Measurements from ENCODE around the gene MYO9B.

MYO9B gene

DNA sequence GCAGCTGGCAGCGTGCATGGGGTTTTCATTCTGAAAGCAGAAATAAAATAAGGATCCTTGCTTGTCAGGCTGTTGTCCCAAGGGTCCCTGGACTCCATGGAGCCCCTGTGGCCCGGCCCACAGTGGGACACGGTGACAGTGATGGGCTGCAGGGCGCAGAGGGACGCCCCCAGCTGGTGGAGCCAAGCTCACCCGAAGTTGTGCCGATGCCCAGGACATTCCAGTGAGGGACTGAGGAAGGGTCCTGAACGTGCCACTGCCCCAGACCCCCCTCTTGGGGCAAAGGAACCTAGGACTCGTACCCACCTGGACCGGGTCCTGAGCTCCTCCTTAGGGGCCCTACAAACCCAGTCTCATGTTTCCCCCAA lies 35.0 kb downstream of the MYO9B start:
- Histone ChIP-seq H3K4me3 (ENCODE audit: low read length) (no peak overlapping the region), H3K9ac (ENCODE audit: low read depth, low read length) (no peak overlapping the region), H3K36me3 (ENCODE audit: insufficient read depth, low read depth, low read length) (peaks cover 13% of the 10 kb centered on the region; the same call in 1 of the 2 replicates), H3K9me3 (ENCODE audit: insufficient read depth, low read depth, low read length) (no peaks in the 10 kb centered on the region), H3K27ac (ENCODE audit: low read length) (no peak overlapping the region), H3K4me1 (ENCODE audit: insufficient read depth, low read length) (peaks cover 12% of the 10 kb centered on the region), H3K27me3 (ENCODE audit: insufficient read depth, low read length) (no peaks in the 10 kb centered on the region)

DNA sequence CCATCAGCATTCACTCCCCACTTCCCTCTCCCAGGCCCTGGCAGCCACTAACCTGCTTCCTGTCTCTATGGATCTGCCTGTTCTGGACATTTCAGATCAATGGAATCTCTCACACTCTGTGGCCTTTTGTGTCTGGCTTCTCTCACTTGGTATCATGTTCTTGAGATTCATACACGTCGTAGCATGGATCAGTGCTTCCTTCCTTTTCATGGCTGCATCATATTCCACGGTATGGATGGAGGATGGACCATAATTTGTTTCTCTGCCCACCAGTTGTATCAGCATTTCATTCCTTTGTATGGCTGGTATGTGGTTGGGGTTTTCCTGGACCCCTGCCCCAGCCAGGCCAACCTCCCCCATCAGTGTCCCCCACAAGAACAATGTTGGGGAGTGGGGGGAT lies 36.2 kb downstream of the MYO9B start:
- peaks cover 4% of the 10 kb centered on the region; the same call in 1 of the 2 replicates for H3K36me3 ChIP-seq (ENCODE audit: insufficient read depth, low read depth, low read length)
- no peak overlapping the region for H3K4me3 ChIP-seq (ENCODE audit: low read length)
- no peaks in the 10 kb centered on the region for H3K27me3 ChIP-seq (ENCODE audit: insufficient read depth, low read length)
- no peaks in the 10 kb centered on the region for H3K9me3 ChIP-seq (ENCODE audit: insufficient read depth, low read depth, low read length)
- peaks cover 12% of the 10 kb centered on the region for H3K4me1 ChIP-seq (ENCODE audit: insufficient read depth, low read length)
- no peak overlapping the region for H3K9ac ChIP-seq (ENCODE audit: low read depth, low read length)
- no peak overlapping the region for H3K27ac ChIP-seq (ENCODE audit: low read length)

DNA sequence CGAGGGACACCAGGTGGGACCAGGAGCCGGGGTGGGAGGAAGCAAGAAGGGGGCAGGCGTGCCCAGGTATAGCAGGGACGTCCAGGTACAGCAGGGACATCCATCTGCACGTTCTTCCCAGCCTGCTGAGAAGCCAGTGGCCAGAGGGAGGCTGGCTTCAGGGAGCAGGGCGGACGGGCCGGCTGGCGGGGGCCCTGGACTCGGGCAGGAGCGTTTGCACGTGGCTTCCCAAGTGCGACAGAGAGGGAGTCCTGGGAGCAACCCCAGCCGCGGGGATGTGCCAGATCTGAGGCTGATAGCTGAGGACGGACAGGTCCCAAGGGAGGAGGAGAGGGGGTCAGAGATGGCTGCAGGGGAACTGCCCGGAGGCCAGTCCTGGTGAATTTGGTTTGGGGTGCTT lies 36.7 kb downstream of the MYO9B start:
- Histone ChIP-seq H3K27ac (ENCODE audit: low read length) (no peak overlapping the region), H3K9ac (ENCODE audit: low read depth, low read length) (no peak overlapping the region), H3K27me3 (ENCODE audit: insufficient read depth, low read length) (no peaks in the 10 kb centered on the region), H3K36me3 (ENCODE audit: insufficient read depth, low read depth, low read length) (peaks cover 4% of the 10 kb centered on the region; the same call in 1 of the 2 replicates), H3K4me3 (ENCODE audit: low read length) (no peak overlapping the region), H3K9me3 (ENCODE audit: insufficient read depth, low read depth, low read length) (no peaks in the 10 kb centered on the region), H3K4me1 (ENCODE audit: insufficient read depth, low read length) (peaks cover 12% of the 10 kb centered on the region)

GRCh38 chr19:17112700-17113099 lies 37.1 kb downstream of the MYO9B start:
- Histone ChIP-seq H3K36me3 (ENCODE audit: insufficient read depth, low read depth, low read length) (peaks cover 4% of the 10 kb centered on the region; the same call in 1 of the 2 replicates), H3K4me1 (ENCODE audit: insufficient read depth, low read length) (peaks cover 12% of the 10 kb centered on the region), H3K9me3 (ENCODE audit: insufficient read depth, low read depth, low read length) (no peaks in the 10 kb centered on the region), H3K27me3 (ENCODE audit: insufficient read depth, low read length) (no peaks in the 10 kb centered on the region), H3K4me3 (ENCODE audit: low read length) (no peak overlapping the region), H3K9ac (ENCODE audit: low read depth, low read length) (no peak overlapping the region), H3K27ac (ENCODE audit: low read length) (no peak overlapping the region)

DNA sequence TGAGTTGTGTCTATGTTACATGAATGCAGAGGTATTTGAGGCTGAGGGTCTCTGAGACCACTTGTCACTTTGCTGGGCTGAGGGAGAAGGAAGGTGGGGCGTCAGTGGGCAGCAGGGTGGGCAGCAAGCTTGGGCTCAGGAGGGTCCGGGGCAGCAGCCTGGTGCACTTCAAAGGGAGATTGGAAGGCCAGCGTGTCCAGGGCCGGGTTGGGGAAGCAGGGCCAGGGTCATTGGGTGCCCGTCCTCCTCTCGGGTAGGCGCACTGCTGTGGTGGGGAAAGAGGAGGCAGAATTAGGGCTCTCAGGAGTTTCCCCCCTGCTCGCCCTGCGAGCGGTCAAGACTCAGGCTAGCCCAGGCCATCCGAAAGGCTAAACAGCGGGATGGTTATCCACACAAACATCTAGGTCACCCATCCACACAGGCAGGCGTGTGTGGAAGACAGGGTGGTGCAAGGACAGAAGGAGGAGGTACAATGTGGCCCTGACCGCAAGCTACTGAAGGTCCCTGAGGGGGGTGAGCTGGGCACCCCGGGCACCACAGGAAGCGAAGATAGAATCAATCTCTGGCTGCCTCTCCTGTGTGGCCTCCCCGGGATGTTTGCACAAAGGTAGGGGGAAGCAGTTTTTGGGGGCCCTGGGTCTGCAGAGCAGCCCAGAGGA lies 37.7 kb downstream of the MYO9B start:
- peaks cover 12% of the 10 kb centered on the region for H3K4me1 ChIP-seq (ENCODE audit: insufficient read depth, low read length)
- H3K9ac ChIP-seq (ENCODE audit: low read depth, low read length), result no peak overlapping the region
- H3K27ac ChIP-seq (ENCODE audit: low read length), result no peak overlapping the region
- H3K27me3 ChIP-seq (ENCODE audit: insufficient read depth, low read length), result no peaks in the 10 kb centered on the region
- no peaks in the 10 kb centered on the region for H3K9me3 ChIP-seq (ENCODE audit: insufficient read depth, low read depth, low read length)
- no peak overlapping the region for H3K4me3 ChIP-seq (ENCODE audit: low read length)
- H3K36me3 ChIP-seq (ENCODE audit: insufficient read depth, low read depth, low read length), result peaks cover 4% of the 10 kb centered on the region; the same call in 1 of the 2 replicates

- Histone ChIP-seq H3K4me1 (ENCODE audit: insufficient read depth, low read length) (peaks cover 12% of the 10 kb centered on the region), H3K9ac (ENCODE audit: low read depth, low read length) (no peak overlapping the region)
Measured at GRCh38 chr19:17114414-17114831, 38.8 kb downstream of the MYO9B start.

GRCh38 chr19:17116996-17117702 lies 41.6 kb downstream of the MYO9B start:
- no peak overlapping the region for H3K9ac ChIP-seq (ENCODE audit: low read depth, low read length)
- no peak overlapping the region for H3K27ac ChIP-seq (ENCODE audit: low read length)
- peaks cover 14% of the 10 kb centered on the region for H3K4me1 ChIP-seq (ENCODE audit: insufficient read depth, low read length)
- H3K9me3 ChIP-seq (ENCODE audit: insufficient read depth, low read depth, low read length), result no peaks in the 10 kb centered on the region
- no peak overlapping the region for H3K4me3 ChIP-seq (ENCODE audit: low read length)
- H3K36me3 ChIP-seq (ENCODE audit: insufficient read depth, low read depth, low read length), result no peaks in the 10 kb centered on the region
- H3K27me3 ChIP-seq (ENCODE audit: insufficient read depth, low read length), result no peaks in the 10 kb centered on the region

More at GRCh38 chr19:17114414-17114831, 38.8 kb downstream of the MYO9B start:
- peaks cover 4% of the 10 kb centered on the region; the same call in 1 of the 2 replicates for H3K36me3 ChIP-seq (ENCODE audit: insufficient read depth, low read depth, low read length)
- no peaks in the 10 kb centered on the region for H3K27me3 ChIP-seq (ENCODE audit: insufficient read depth, low read length)
- H3K4me3 ChIP-seq (ENCODE audit: low read length), result peak overlapping the region; percentile 31; the same call in 1 of the 2 replicates
- peak overlapping the region; percentile 3 for H3K27ac ChIP-seq (ENCODE audit: low read length)
- no peaks in the 10 kb centered on the region for H3K9me3 ChIP-seq (ENCODE audit: insufficient read depth, low read depth, low read length)

DNA sequence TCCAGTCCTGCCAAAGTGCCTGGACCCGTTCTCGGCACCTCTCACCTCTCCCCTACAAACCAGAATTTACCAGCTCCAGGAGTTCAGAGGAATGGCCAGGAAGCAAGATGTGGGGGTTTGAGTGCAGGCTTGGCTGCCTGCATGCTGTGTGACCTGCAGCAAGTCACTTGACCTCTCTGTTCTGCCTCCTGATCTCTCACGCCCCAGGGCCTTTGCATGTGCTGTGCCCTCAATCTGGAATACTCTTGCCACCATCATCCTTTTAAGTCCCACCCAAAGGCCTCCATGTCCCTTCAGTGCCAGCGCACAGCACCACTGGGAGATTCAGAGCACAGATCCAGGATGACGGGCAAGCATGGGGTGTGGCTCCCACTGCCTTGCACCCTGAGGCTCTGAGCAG lies 43.4 kb downstream of the MYO9B start:
- no peaks in the 10 kb centered on the region for H3K27me3 ChIP-seq (ENCODE audit: insufficient read depth, low read length)
- no peaks in the 10 kb centered on the region for H3K9me3 ChIP-seq (ENCODE audit: insufficient read depth, low read depth, low read length)
- H3K36me3 ChIP-seq (ENCODE audit: insufficient read depth, low read depth, low read length), result no peaks in the 10 kb centered on the region
- peaks cover 9% of the 10 kb centered on the region for H3K4me1 ChIP-seq (ENCODE audit: insufficient read depth, low read length)
- H3K9ac ChIP-seq (ENCODE audit: low read depth, low read length), result no peak overlapping the region
- no peak overlapping the region for H3K27ac ChIP-seq (ENCODE audit: low read length)
- no peak overlapping the region for H3K4me3 ChIP-seq (ENCODE audit: low read length)

- Histone ChIP-seq H3K27me3 (ENCODE audit: insufficient read depth, low read length) (no peaks in the 10 kb centered on the region), H3K4me3 (ENCODE audit: low read length) (no peak overlapping the region), H3K9me3 (ENCODE audit: insufficient read depth, low read depth, low read length) (no peaks in the 10 kb centered on the region), H3K4me1 (ENCODE audit: insufficient read depth, low read length) (peaks cover 9% of the 10 kb centered on the region), H3K27ac (ENCODE audit: low read length) (no peak overlapping the region), H3K9ac (ENCODE audit: low read depth, low read length) (no peak overlapping the region), H3K36me3 (ENCODE audit: insufficient read depth, low read depth, low read length) (no peaks in the 10 kb centered on the region)
Measured at GRCh38 chr19:17121736-17122293, 46.2 kb downstream of the MYO9B start.

- H3K4me1 ChIP-seq (ENCODE audit: insufficient read depth, low read length), result peaks cover 9% of the 10 kb centered on the region
- no peaks in the 10 kb centered on the region for H3K27me3 ChIP-seq (ENCODE audit: insufficient read depth, low read length)
- H3K36me3 ChIP-seq (ENCODE audit: insufficient read depth, low read depth, low read length), result no peaks in the 10 kb centered on the region
- no peak overlapping the region for H3K27ac ChIP-seq (ENCODE audit: low read length)
- H3K9ac ChIP-seq (ENCODE audit: low read depth, low read length), result no peak overlapping the region
- no peaks in the 10 kb centered on the region for H3K9me3 ChIP-seq (ENCODE audit: insufficient read depth, low read depth, low read length)
- H3K4me3 ChIP-seq (ENCODE audit: low read length), result no peak overlapping the region
Measured at GRCh38 chr19:17123041-17123440, 47.5 kb downstream of the MYO9B start.

DNA sequence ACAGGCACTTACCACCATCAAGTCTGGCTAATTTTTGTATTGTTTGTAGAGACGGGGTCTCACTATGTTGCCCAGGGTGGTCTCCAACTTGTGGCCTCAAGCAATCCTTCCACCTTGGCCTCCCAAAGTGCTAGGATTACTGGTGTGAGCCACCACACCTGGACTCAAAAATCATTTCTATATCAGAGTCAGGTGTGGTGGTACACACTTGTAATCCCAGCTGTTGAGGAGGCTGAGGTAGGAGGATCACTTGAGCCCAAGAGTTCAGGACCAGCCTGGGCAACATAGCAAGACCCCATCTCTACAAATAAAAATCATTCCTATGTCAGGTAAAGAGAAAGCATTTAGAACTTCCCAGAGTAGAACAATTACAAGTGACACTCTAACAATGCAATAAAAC lies 48.4 kb downstream of the MYO9B start:
- no peak overlapping the region for H3K4me3 ChIP-seq (ENCODE audit: low read length)
- no peak overlapping the region for H3K27ac ChIP-seq (ENCODE audit: low read length)
- H3K36me3 ChIP-seq (ENCODE audit: insufficient read depth, low read depth, low read length), result no peaks in the 10 kb centered on the region
- no peaks in the 10 kb centered on the region for H3K27me3 ChIP-seq (ENCODE audit: insufficient read depth, low read length)
- H3K9ac ChIP-seq (ENCODE audit: low read depth, low read length), result no peak overlapping the region
- no peaks in the 10 kb centered on the region for H3K9me3 ChIP-seq (ENCODE audit: insufficient read depth, low read depth, low read length)
- peaks cover 9% of the 10 kb centered on the region for H3K4me1 ChIP-seq (ENCODE audit: insufficient read depth, low read length)

Data from iPS-20b (cell line).